CD1c-positive myeloid dendritic cell (primary cell): ENCODE results near the gene EML6.

Source experiments
- DNase-seq: peaks from one replicate; pipeline ENCODE4 v3.0.0-alpha.2; 2016; ENCODE audit errors: extremely low spot score

Gene EML6

GRCh38 chr2:54706622-54707021 is 16.8 kb upstream of the EML6 start:
- DNase-seq = no peak

- no peak for DNase-seq
Observed at GRCh38 chr2:54708584-54709335, 14.7 kb upstream of the EML6 start.

GRCh38 chr2:54709336-54709809 is 14.1 kb upstream of the EML6 start:
- peak; percentile 16 for DNase-seq

- DNase-seq = no peak
Observed at GRCh38 chr2:54710216-54710615, 13.2 kb upstream of the EML6 start.

- DNase-seq = no peak
Observed at GRCh38 chr2:54712516-54712915, 10.9 kb upstream of the EML6 start.

DNA sequence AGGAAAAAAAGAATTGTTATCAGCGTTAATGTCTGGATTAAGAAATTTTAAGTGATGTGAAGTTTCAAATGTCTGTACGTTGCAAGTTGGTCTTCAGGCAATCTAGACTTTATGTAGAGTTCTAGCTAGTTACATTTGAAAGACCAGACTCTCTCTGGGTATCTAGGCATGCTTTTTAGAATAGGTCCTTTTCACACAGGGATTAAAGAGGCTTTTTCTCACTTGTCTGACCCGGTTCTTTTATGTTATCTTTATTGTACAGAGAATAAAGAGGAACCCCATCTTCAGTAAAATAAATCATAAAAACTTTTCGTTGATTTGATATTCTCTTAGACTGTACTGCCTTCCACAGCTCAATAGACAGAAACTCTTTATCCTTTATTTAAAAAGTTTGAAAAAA is 8.5 kb upstream of the EML6 start:
- DNase-seq = no peak

GRCh38 chr2:54716375-54716774 is 7.1 kb upstream of the EML6 start:
- DNase-seq = peak; percentile 16

DNA sequence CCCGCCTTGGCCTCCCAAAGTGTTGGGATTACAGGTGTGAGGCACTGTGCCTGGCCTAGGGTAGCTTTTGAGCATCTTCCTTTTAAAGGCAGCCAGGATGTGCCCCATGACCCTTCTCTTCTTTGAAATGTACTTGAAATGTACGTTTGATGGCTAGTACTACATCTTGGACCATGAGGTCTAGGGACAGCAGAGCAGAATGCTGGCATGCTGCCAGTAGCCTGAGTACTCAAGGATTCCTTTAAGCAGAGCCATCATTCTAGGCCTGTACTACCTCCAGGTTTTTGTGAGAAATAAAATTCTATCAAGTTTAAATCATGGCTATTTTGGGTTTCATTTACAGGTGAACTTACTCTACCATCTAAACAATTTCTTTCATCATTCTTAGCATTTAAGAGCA is 2.9 kb upstream of the EML6 start:
- no peak for DNase-seq

DNA sequence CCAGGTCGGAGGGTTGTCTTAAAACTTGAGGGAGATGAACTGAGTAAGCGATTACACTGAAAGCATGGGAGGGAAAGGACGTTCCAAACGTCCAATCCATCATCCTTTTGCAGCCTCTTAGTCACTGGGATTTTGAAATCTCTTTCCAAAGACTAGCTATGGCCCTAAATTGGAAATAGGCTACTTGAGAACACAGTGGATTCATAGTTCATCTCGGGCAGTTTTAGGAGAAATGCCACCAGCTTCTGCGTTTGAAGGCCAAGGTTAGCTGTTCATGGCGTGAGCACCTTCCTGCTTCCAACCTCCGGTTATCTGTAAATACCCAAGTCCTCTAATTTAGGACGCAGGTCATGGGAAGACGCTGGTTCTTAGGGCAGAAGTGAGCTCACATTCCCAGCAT is 821 bp upstream of the EML6 start:
- DNase-seq = no peak

DNA sequence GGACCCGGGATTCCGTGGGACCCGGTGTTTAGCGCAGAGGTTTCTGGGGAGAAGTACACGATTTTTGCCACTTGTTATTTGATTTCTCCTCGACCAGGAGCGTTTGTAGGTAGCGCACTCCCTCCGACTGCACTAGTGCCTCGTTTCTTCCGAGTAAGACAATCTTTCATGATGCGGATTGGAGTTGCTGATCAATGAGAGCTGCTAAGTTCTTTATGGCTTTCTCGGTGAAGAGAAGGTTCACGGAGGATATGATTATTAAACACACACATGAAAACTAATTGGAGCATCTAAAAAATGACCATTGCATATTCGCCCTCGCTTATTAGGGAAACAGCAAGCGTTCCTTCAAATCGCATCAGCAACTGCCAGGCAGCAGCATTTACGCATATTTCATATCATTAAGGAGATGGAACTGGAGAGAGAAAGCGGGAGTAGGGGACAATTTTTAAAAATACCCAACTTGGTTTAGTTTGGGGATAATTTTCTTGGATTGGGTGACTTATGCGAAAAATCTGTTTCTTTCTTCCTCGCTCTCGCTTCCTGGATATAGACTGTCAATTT is 616 bp downstream of the EML6 start:
- DNase-seq = peak; percentile 8

- DNase-seq = peak; percentile 20
Observed at GRCh38 chr2:54724560-54725342, 1.3 kb downstream of the EML6 start.

- DNase-seq = no peak
Observed at GRCh38 chr2:54725343-54726099, 2.1 kb downstream of the EML6 start.

DNA sequence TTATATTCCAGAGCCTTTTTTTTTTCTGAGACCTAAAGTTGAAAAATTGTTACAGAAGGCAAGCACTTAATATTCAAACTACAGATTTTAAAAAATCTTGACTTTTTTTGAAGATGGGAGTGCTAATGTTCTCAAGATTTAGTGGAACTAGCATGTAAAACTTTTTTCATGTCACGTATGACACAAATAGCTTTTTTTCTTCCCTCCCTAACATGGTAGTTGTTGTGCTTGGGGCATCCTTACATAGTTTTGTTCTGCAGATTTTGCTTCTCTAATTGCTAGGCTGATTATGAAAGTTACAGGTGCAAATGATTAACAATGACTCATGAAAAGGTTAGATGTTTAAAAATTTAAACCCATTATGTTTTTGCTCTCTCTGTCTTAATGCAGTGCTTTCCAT is 3.0 kb downstream of the EML6 start:
- DNase-seq = no peak

DNA sequence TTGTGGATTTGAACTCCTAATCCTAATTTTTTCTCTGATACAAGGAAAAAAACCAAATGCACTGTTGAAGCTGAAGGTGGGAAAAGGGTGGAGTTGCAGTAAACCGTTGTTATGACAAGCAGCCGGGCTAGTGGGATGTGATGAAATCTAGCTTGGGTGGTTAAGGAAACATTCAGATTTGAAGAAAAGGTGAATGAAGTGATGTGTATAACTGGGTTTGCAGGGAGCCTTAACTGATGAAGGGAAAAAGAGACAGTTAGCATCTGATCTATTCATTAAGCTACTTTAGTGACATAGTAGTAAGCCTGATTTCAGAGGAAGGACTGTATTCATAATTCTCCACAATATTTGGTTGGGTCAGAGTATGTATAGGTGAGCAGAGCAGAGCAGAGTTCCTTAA is 3.5 kb downstream of the EML6 start:
- DNase-seq = no peak

DNA sequence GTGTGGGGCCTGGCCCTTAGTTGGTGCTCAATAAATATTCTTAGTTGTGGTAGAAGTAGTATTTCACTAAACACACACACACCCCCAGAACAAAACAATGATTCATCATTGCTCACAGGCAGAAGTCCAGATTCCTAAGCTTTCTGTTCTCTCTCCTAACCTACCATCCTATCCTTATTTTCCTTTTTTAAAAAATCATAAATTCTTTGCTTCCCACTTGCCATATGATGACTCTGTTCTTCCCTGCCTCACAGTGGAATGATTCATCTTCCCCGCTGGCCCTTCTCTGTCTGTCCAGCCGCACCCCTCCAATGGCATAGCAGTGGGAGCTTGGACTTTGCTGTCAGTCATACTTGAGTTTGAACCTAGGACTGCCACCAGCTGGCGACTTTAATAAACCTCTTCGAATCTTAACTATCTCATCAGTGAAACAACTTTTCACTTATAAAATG is 5.2 kb downstream of the EML6 start:
- no peak for DNase-seq

- DNase-seq = no peak
Observed at GRCh38 chr2:54735636-54736035, 12.2 kb downstream of the EML6 start.

GRCh38 chr2:54738281-54738680 is 14.8 kb downstream of the EML6 start:
- no peak for DNase-seq

DNA sequence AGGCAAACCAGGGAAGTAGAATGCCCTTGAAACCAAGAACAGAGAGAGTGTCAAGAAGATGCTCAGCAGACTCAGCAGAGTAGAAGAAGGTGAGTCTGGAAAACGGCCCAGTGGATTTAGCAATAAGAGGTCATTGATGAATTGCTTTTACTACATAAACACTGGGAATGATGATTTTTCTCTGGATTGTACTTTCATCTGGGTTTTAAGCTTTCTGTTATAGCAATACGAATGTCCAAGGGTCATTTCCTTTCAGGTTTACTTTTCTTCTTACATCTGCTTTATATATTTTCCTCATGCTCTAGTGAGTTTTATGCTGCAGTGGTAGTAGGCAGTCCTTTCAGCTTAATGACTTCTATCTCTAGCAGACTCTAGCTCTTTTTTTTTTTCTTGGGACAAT is 16.9 kb downstream of the EML6 start:
- no peak for DNase-seq

GRCh38 chr2:54741250-54741649 is 17.8 kb downstream of the EML6 start:
- DNase-seq = no peak

DNA sequence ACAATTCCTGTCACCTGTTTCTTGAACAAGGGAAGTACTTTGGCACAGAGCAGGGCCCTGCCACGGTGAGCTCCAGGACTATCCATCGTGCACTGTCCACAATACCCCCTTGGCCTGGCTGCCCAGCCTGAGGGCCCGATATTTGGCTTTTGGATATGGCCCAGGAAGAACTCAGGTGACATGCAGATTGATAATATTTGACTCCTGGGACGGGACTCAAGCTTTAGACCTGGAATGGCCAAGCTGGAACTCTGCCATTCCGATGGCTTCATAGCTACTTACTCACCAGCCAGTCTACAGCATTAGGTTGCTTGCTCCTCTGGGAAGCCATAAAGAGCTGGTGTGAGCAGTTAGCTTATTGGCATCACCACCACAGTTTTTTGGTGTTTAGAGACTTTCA is 26.6 kb downstream of the EML6 start:
- no peak for DNase-seq

- no peak for DNase-seq
Observed at GRCh38 chr2:54752439-54752838, 29.0 kb downstream of the EML6 start.
